GM12864 (cell line): ENCODE measurements around the gene DLK1.

ENCODE experiments used
- DNase-seq: peaks from one replicate; pipeline ENCODE4 v3.0.0-alpha.2; 2011; ENCODE audit warnings: low read depth
- H3K4me3 ChIP-seq: 2 replicates; pipeline ENCODE4 v1.5.1; 2011; ENCODE audit warnings: mild to moderate bottlenecking, low read depth, low read length, control low read depth
- TF ChIP-seq, protein P1 (sequence below): IDR thresholded peaks from 2 replicates; pipeline ENCODE4 v1.5.1; 2011; ENCODE audit warnings: low read depth, mild to moderate bottlenecking, moderate library complexity, low read length, control low read depth, inconsistent platforms; ENCODE audit errors: missing control alignments

The DLK1 gene

DNA sequence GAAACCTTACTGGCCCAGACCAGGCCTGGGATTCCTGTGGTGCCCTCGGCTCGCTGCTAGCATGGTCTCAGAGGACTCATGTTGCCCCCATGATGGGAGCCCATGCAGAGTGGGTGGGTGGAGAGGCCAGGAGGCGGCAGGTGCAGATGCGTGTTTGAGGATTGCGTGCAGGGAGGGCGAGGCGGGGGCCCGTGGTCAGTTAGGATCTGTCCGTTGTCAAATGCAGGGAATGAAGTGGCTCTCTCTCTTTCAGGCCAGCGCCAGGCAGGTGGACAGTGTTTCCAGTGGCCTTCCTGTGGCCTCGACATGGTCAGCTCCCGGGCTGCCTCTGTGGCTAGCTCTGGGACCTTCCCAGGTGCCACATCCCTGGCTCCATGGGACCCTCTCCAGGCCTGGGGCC, 39.3 kb upstream of the DLK1 start:
- no peak overlapping the region for H3K4me3 ChIP-seq
- no peak for DNase-seq
- TF ChIP-seq, protein P1, sequence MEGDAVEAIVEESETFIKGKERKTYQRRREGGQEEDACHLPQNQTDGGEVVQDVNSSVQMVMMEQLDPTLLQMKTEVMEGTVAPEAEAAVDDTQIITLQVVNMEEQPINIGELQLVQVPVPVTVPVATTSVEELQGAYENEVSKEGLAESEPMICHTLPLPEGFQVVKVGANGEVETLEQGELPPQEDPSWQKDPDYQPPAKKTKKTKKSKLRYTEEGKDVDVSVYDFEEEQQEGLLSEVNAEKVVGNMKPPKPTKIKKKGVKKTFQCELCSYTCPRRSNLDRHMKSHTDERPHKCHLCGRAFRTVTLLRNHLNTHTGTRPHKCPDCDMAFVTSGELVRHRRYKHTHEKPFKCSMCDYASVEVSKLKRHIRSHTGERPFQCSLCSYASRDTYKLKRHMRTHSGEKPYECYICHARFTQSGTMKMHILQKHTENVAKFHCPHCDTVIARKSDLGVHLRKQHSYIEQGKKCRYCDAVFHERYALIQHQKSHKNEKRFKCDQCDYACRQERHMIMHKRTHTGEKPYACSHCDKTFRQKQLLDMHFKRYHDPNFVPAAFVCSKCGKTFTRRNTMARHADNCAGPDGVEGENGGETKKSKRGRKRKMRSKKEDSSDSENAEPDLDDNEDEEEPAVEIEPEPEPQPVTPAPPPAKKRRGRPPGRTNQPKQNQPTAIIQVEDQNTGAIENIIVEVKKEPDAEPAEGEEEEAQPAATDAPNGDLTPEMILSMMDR: no peak

DNA sequence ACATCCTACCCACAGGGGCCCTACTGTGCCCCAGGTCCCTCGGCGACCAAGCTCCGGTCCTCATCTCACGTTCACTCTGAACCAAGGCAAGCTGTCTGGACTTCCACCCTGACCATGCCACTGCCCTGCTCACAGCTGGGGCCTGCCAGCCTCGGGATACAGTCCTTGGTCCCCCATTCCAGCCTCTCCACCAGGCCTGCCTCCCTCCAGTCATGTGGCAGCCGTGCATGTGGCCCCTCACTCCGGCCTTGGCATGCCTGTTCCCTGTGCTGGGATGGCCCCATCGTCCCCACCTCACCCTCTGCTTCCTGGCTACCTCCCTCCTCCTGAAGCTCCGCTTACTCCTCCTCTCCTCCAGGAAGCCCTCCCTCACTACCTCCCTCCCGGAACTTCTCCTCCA, 38.6 kb upstream of the DLK1 start:
- no peak overlapping the region for H3K4me3 ChIP-seq
- TF ChIP-seq, protein P1: no peak
- DNase-seq: no peak

DNA sequence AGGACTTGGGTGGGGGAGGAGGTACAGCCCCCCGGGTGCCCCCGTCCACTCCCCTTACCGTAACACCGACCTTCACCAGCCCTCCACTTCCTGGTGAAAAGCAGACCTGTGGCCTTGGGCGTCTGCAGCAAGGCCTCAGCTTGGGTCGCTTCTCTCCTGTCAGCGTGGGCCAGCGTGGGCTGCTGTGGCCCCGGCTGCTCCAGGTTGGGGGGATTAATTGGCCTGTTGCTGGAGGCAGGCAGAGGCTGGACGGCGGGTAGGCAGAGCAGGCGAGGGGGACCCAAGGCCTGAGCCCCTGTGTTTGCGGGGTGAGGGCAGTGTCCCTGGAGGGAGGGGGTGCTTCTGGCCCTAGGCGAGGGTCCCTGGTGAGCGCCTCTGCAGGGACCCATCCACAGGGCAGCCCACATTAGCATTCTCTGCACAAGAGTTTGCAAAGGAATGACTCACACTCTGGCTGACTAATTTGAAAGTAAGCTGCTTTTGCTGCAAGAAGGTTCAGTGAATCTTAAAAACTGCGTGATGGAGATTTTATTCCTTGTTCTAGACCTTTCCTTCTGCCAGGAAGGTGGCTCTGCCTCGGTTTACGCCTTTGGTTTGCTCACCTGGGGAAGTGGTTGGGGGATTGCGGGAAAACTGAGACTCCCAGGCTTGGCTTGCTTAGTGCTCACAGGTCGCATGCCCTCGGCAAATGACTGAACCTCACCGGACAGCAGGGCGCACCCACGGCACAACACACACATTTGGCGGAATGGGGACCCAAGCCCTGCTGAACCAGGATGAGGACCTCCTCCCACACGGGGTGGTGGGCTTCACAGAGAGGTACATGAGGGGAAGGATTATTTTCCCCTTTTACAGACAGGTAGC, 37.9 kb upstream of the DLK1 start:
- TF ChIP-seq, protein P1: no peak
- no peak for DNase-seq
- H3K4me3 ChIP-seq: no peak overlapping the region

DNA sequence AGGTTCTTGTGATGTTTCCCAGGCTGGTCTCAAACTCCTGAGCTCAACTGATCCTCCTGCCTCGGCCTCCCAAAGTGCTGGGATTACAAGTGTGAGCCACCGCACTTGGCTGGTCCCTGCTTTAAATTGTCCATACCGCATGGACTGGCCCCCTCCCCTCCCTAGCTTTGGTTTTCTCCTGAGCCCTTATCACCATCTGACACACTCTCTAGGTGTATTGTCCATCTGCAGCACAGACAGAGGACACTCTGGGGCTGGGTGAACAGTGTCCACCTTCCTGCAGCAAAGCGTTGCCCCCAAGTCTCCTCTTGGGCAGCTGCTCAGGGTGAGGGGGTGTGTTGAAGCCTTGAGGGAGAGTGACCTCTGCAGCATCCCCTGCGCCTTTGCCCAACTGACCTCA, 36.0 kb upstream of the DLK1 start:
- no peak for DNase-seq
- H3K4me3 ChIP-seq: no peak overlapping the region
- TF ChIP-seq, protein P1: no peak

DNA sequence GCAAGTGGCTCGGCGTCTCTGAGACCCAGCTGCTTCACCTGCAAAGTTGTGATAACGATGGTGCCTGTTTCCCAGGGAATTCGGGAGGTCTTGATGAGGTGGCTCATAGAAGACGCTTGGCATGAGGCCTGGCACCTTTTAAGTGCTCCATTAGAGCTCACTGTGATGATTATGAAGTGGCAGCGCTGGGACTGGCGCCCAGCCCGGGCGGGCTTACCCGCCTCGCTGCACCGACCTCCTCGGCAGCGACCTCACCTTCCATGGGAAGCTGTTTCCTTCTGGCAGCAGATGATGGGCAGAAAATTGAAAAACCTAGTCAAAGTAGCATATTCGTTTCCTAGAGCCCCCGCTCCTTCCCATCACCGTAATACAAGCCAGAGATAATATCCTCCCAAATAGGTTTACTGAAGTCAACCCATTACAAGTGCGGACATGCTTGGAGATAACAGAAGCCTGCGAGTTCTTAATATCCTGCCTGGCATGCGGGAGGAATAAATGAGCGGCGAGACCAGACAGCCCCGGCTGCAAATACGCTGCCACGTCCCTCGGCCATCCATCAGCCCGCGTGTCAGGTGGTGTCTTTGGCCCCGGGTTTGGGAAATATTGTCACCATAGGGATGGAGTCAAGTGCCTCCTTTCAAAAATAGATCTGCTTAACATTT, 35.2 kb upstream of the DLK1 start:
- TF ChIP-seq, protein P1: no peak
- no peak for DNase-seq
- H3K4me3 ChIP-seq: no peak overlapping the region

DNA sequence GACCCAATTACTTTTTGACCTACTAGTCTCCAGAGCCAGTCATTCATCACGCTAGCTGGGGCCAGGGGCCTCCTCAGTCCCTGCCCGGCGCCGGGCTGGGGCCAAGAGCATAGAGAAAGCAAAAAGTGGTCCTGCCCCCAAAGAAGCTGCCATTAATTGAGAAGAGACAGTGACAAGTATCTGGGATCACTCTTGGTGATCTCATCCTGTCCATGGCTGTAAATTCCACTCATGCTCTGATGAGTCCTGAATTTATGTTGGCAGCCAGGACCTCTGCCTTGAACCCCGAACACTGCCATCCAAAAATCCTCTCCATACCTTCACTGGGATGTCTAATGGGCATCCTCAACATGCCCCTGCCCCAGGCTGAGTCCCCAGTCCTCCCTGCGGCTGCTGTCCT, 34.4 kb upstream of the DLK1 start:
- DNase-seq: no peak
- TF ChIP-seq, protein P1: no peak
- H3K4me3 ChIP-seq: no peak overlapping the region
